HepG2 (cell line): ENCODE data around the gene NIFK. TPM values are rescaled to one million over a fixed set of nuclear protein-coding genes. Genes with fewer than 3 reads are reported as not detected.

Source experiments
- CBX1 ChIP-seq: IDR thresholded peaks from one replicate; pipeline ENCODE4 v1.6.1; 2016; ENCODE audit warnings: antibody characterized with exemption, low read depth
- HDAC2 ChIP-seq: sonication (generic); formaldehyde crosslinking; IDR thresholded peaks from 2 replicates; pipeline ENCODE4 v1.4.0; 2020; ENCODE audit warnings: missing genetic modification reagents
- HNRNPLL ChIP-seq: fragments of 200-400 bp; formaldehyde crosslinking; IDR thresholded peaks from 2 replicates; pipeline ENCODE4 v1.6.1; 2017; ENCODE audit warnings: mild to moderate bottlenecking, low read depth, low read length; ENCODE audit not compliant: poor library complexity, severe bottlenecking
- KAT8 ChIP-seq: IDR thresholded peaks from 2 replicates; pipeline ENCODE4 v1.6.1; 2016; ENCODE audit warnings: missing genetic modification reagents, missing compliant biosample characterization
- KLF15 ChIP-seq: sonication (generic); formaldehyde crosslinking; IDR thresholded peaks from 2 replicates; pipeline ENCODE4 v1.8.1; 2023; ENCODE audit warnings: borderline replicate concordance, mild to moderate bottlenecking, inconsistent platforms, missing genetic modification reagents, mixed read lengths
- MAF1 ChIP-seq: sonication (generic); formaldehyde crosslinking; IDR thresholded peaks from 2 replicates; pipeline ENCODE4 v1.5.0; 2020; ENCODE audit warnings: missing genetic modification reagents, borderline replicate concordance
- MTF2 ChIP-seq: sonication (generic); formaldehyde crosslinking; IDR thresholded peaks from 2 replicates; pipeline ENCODE4 v1.5.0; 2020; ENCODE audit warnings: missing genetic modification reagents, borderline replicate concordance
- PAWR ChIP-seq: sonication (generic); formaldehyde crosslinking; IDR thresholded peaks from 2 replicates; pipeline ENCODE4 v1.4.0; 2020; ENCODE audit warnings: missing genetic modification reagents, mild to moderate bottlenecking, borderline replicate concordance
- PHF8 ChIP-seq: sonication (generic); formaldehyde crosslinking; IDR thresholded peaks from 2 replicates; pipeline ENCODE4 v1.5.0; 2020; ENCODE audit warnings: missing genetic modification reagents
- SIX1 ChIP-seq: sonication (generic); formaldehyde crosslinking; IDR thresholded peaks from 2 replicates; pipeline ENCODE4 v1.4.0; 2020; ENCODE audit warnings: missing genetic modification reagents, borderline replicate concordance
- SMARCC2 ChIP-seq: fragments of 450-650 bp; IDR thresholded peaks from 2 replicates; pipeline ENCODE4 v1.6.1; 2017; ENCODE audit warnings: antibody characterized with exemption, mild to moderate bottlenecking
- SOX13 ChIP-seq, 3 experiments: fragments of 450-650 bp in 1 of 3; sonication (generic) in 1 of 3; formaldehyde crosslinking in 1 of 3; IDR thresholded peaks in 2 of 3; conservative IDR thresholded peaks in 1 of 3; 2 replicates each; pipeline versions ENCODE4 v1.5.0 to v1.6.1; 2016 to 2020; ENCODE audit warnings: antibody characterized with exemption in 1 of 3, mild to moderate bottlenecking in 1 of 3, missing compliant biosample characterization in 1 of 3, missing genetic modification reagents in 1 of 3, moderate library complexity in 1 of 3
- TAF1 ChIP-seq: sonication (generic); formaldehyde crosslinking; IDR thresholded peaks from 2 replicates; pipeline ENCODE4 v1.4.0; 2020; ENCODE audit warnings: missing genetic modification reagents
- TRIM24 ChIP-seq: sonication (generic); formaldehyde crosslinking; IDR thresholded peaks from 2 replicates; pipeline ENCODE4 v1.8.0; 2022; ENCODE audit warnings: mild to moderate bottlenecking, missing genetic modification reagents
- ZC3H4 ChIP-seq: sonication (generic); formaldehyde crosslinking; IDR thresholded peaks from 2 replicates; pipeline ENCODE4 v1.4.0; 2020; ENCODE audit warnings: missing genetic modification reagents, borderline replicate concordance
- ZNF776 ChIP-seq: sonication (generic); formaldehyde crosslinking; IDR thresholded peaks from 2 replicates; pipeline ENCODE4 v1.4.0; 2020; ENCODE audit warnings: mild to moderate bottlenecking, missing genetic modification reagents
- ZNF788 ChIP-seq: sonication (generic); formaldehyde crosslinking; IDR thresholded peaks from 2 replicates; pipeline ENCODE4 v1.5.0; 2020; ENCODE audit warnings: mild to moderate bottlenecking, missing genetic modification reagents, borderline replicate concordance
- ZNF792 ChIP-seq: IDR thresholded peaks from 2 replicates; pipeline ENCODE4 v1.6.1; 2016
- polyA plus RNA-seq, 8 experiments: library from polyadenylated mRNA; depleted of rRNA in 3 of 8; stranded (reverse) in 7 of 8; unstranded in 1 of 8; fragments of >200 nt; fragmentation: Illumina TruSeq in 4 of 8; extraction: Trizol in 4 of 8; gene quantifications; 2 replicates each; pipeline versions ENCODE4 v1.2.1 to v1.2.3, GENCODE V29; 2011 to 2016; ENCODE audit warnings: low read depth in 4 of 8, missing spikeins in 1 of 8, mixed read lengths in 1 of 8; ENCODE audit not compliant: insufficient read depth in 1 of 8
- total RNA-seq, 5 experiments: library from RNA; depleted of rRNA; stranded (reverse); fragments of >200 nt; fragmentation: Illumina TruSeq; extraction: Trizol; gene quantifications; 2 replicates each; pipeline ENCODE4 v1.2.3, GENCODE V29; 2016; ENCODE audit warnings: low read depth in 1 of 5
- TF ChIP-seq, protein P1 (sequence below): sonication (generic); formaldehyde crosslinking; IDR thresholded peaks from 2 replicates; pipeline ENCODE4 v1.4.0; 2020; ENCODE audit warnings: missing genetic modification reagents
- TF ChIP-seq, protein P2 (sequence below): sonication (generic); formaldehyde crosslinking; IDR thresholded peaks from 2 replicates; pipeline ENCODE4 v1.4.0; 2020; ENCODE audit warnings: missing genetic modification reagents
- TF ChIP-seq, protein P3 (sequence below): sonication (generic); formaldehyde crosslinking; IDR thresholded peaks from 2 replicates; pipeline ENCODE4 v1.4.0; 2020; ENCODE audit warnings: mild to moderate bottlenecking, missing genetic modification reagents
- TF ChIP-seq, protein P4 (sequence below): IDR thresholded peaks from 2 replicates; pipeline ENCODE4 v1.6.1; 2016
- TF ChIP-seq, protein P5 (sequence below): sonication (generic); formaldehyde crosslinking; IDR thresholded peaks from 2 replicates; pipeline ENCODE4 v1.4.0; 2020; ENCODE audit warnings: mild to moderate bottlenecking, missing genetic modification reagents
- TF ChIP-seq, protein P6 (sequence below): IDR thresholded peaks from 2 replicates; pipeline ENCODE4 v1.6.1; 2016; ENCODE audit warnings: low read depth, borderline replicate concordance

Gene NIFK
- total and polyA plus RNA-seq, 2 of the 13 experiments (the other 11 are each of a cell fraction or from before 2014, with no cell fraction given) = 19.6 to 105 TPM

DNA sequence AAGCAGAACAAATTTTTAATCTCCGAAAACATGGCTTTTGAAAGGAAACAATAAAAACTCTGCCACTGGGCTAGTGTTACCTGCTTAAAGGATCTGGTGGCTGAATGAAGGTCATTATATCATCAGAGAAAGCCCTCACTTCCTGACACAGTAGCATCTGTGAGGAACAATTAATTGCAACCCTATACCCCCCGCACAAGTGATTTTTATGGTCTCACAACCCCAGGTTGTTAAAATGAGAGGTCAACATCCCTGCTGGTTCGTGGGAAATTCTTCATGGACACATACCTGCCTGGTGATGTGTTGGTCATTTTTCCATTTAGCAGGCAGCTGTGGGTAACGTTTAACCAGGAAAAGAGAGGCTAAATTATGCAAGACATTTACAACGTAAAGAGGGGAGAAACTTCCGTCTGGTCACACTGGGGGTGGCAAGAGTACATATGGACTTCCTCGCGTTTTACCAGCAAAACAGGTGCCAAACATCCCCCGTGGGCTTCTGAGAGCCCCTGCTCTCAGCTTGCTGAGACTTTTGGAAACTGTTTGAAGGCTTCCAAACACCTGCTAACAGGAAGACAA, 29.2 kb downstream of the NIFK start (continued):
- TF ChIP-seq, protein P1, sequence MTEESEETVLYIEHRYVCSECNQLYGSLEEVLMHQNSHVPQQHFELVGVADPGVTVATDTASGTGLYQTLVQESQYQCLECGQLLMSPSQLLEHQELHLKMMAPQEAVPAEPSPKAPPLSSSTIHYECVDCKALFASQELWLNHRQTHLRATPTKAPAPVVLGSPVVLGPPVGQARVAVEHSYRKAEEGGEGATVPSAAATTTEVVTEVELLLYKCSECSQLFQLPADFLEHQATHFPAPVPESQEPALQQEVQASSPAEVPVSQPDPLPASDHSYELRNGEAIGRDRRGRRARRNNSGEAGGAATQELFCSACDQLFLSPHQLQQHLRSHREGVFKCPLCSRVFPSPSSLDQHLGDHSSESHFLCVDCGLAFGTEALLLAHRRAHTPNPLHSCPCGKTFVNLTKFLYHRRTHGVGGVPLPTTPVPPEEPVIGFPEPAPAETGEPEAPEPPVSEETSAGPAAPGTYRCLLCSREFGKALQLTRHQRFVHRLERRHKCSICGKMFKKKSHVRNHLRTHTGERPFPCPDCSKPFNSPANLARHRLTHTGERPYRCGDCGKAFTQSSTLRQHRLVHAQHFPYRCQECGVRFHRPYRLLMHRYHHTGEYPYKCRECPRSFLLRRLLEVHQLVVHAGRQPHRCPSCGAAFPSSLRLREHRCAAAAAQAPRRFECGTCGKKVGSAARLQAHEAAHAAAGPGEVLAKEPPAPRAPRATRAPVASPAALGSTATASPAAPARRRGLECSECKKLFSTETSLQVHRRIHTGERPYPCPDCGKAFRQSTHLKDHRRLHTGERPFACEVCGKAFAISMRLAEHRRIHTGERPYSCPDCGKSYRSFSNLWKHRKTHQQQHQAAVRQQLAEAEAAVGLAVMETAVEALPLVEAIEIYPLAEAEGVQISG = no peak
- TF ChIP-seq SOX13 (IDR thresholded peaks at IDR 0.05) (no peak), SOX13 (CRISPR knock-in tag; conservative IDR thresholded peaks at IDR 0.05 in 1 of 2, IDR thresholded peaks at IDR 0.05 in 1 of 2) (peak in 1 of 2 experiments; percentile 23; a peak in 1 of 4 replicates), KAT8 (peak; percentile 51; the same call in 1 of the 2 replicates), PAWR (CRISPR knock-in tag) (no peak), HDAC2 (CRISPR knock-in tag) (peak; percentile 44; the same call in 1 of the 2 replicates), TAF1 (CRISPR knock-in tag) (0 out of 2 replicates have a peak, but pooled peaks have one; percentile 23), MAF1 (CRISPR knock-in tag) (no peak), ZNF788 (no peak), SMARCC2 (no peak), PHF8 (CRISPR knock-in tag) (no peak), ZC3H4 (CRISPR knock-in tag) (no peak), CBX1 (no peak), ZNF792 (CRISPR knock-in tag) (no peak), HNRNPLL (no peak), ZNF776 (CRISPR knock-in tag) (no peak), MTF2 (CRISPR knock-in tag) (no peak), SIX1 (CRISPR knock-in tag) (no peak), TRIM24 (no peak), KLF15 (CRISPR knock-in tag) (no peak)
- TF ChIP-seq, protein P2, sequence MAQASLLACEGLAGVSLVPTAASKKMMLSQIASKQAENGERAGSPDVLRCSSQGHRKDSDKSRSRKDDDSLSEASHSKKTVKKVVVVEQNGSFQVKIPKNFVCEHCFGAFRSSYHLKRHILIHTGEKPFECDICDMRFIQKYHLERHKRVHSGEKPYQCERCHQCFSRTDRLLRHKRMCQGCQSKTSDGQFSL (CRISPR knock-in tag) = no peak
- TF ChIP-seq, protein P3, sequence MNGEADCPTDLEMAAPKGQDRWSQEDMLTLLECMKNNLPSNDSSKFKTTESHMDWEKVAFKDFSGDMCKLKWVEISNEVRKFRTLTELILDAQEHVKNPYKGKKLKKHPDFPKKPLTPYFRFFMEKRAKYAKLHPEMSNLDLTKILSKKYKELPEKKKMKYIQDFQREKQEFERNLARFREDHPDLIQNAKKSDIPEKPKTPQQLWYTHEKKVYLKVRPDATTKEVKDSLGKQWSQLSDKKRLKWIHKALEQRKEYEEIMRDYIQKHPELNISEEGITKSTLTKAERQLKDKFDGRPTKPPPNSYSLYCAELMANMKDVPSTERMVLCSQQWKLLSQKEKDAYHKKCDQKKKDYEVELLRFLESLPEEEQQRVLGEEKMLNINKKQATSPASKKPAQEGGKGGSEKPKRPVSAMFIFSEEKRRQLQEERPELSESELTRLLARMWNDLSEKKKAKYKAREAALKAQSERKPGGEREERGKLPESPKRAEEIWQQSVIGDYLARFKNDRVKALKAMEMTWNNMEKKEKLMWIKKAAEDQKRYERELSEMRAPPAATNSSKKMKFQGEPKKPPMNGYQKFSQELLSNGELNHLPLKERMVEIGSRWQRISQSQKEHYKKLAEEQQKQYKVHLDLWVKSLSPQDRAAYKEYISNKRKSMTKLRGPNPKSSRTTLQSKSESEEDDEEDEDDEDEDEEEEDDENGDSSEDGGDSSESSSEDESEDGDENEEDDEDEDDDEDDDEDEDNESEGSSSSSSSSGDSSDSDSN (CRISPR knock-in tag) = no peak
- TF ChIP-seq, protein P4, sequence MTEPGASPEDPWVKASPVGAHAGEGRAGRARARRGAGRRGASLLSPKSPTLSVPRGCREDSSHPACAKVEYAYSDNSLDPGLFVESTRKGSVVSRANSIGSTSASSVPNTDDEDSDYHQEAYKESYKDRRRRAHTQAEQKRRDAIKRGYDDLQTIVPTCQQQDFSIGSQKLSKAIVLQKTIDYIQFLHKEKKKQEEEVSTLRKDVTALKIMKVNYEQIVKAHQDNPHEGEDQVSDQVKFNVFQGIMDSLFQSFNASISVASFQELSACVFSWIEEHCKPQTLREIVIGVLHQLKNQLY (CRISPR knock-in tag) = no peak
- TF ChIP-seq, protein P5, sequence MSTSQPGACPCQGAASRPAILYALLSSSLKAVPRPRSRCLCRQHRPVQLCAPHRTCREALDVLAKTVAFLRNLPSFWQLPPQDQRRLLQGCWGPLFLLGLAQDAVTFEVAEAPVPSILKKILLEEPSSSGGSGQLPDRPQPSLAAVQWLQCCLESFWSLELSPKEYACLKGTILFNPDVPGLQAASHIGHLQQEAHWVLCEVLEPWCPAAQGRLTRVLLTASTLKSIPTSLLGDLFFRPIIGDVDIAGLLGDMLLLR (CRISPR knock-in tag) = no peak
- TF ChIP-seq, protein P6, sequence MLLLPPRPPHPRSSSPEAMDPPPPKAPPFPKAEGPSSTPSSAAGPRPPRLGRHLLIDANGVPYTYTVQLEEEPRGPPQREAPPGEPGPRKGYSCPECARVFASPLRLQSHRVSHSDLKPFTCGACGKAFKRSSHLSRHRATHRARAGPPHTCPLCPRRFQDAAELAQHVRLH (CRISPR knock-in tag) = no peak
